Glutamatergic neuron (in vitro differentiated cells): ENCODE results near the gene ZNF691. TPM values are rescaled to one million over a fixed set of nuclear protein-coding genes. Genes with fewer than 3 reads are reported as not detected.
"Not testable (repeated sequence)": the region's sequence is repeated elsewhere in the genome, so short reads cannot be mapped to it uniquely, and the experiment has no call there.

ENCODE experiments used
- DNase-seq: peaks from one replicate; pipeline ENCODE4 v3.0.0; 2022
- H3K27ac Mint-ChIP-seq: one replicate; pipeline ENCODE4 v1.8.0; 2020; ENCODE audit warnings: mild to moderate bottlenecking, mixed read lengths, inconsistent platforms; ENCODE audit not compliant: unreplicated experiment
- H3K27me3 Mint-ChIP-seq: one replicate; pipeline ENCODE4 v1.8.0; 2020; ENCODE audit warnings: mild to moderate bottlenecking, moderate library complexity, mixed read lengths, inconsistent platforms; ENCODE audit not compliant: unreplicated experiment
- H3K36me3 Mint-ChIP-seq: one replicate; pipeline ENCODE4 v1.8.0; 2020; ENCODE audit warnings: mild to moderate bottlenecking, mixed read lengths, inconsistent platforms; ENCODE audit not compliant: unreplicated experiment
- H3K4me1 Mint-ChIP-seq: one replicate; pipeline ENCODE4 v1.8.0; 2020; ENCODE audit warnings: mild to moderate bottlenecking, low read depth, mixed read lengths, inconsistent platforms; ENCODE audit not compliant: unreplicated experiment
- H3K4me3 Mint-ChIP-seq: one replicate; pipeline ENCODE4 v1.8.0; 2020; ENCODE audit warnings: mild to moderate bottlenecking, mixed read lengths, inconsistent platforms; ENCODE audit not compliant: unreplicated experiment
- H3K9me3 Mint-ChIP-seq: one replicate; pipeline ENCODE4 v1.8.0; 2020; ENCODE audit warnings: mild to moderate bottlenecking, moderate library complexity, mixed read lengths, inconsistent platforms; ENCODE audit not compliant: unreplicated experiment
- total RNA-seq: library from RNA; stranded (reverse); fragmentation: NEBNext Ultra II Directional; extraction: Animal tissue kit (Norgen Biotek cat#: 25700); gene quantifications from one replicate; pipeline ENCODE4 v1.2.1, GENCODE V29; 2021; ENCODE audit not compliant: unreplicated experiment
- TF ChIP-seq, protein P1 (sequence below): fragments of 200-600 bp; sonication (generic); IDR thresholded peaks from one replicate; pipeline ENCODE4 v1.5.0; 2021; ENCODE audit not compliant: partially characterized antibody, unreplicated experiment

ZNF691 gene
- total RNA-seq, 1 donor from 2014 or later = 9.5 TPM

- Mint-ChIP-seq H3K9me3 (no peaks in the 10 kb centered on the region), H3K4me1 (peaks cover 5% of the 10 kb centered on the region), H3K27me3 (peaks cover 2% of the 10 kb centered on the region), H3K4me3 (no peak overlapping the region), H3K27ac (no peak overlapping the region), H3K36me3 (peaks cover 24% of the 10 kb centered on the region)
- no peak for DNase-seq
- TF ChIP-seq, protein P1, sequence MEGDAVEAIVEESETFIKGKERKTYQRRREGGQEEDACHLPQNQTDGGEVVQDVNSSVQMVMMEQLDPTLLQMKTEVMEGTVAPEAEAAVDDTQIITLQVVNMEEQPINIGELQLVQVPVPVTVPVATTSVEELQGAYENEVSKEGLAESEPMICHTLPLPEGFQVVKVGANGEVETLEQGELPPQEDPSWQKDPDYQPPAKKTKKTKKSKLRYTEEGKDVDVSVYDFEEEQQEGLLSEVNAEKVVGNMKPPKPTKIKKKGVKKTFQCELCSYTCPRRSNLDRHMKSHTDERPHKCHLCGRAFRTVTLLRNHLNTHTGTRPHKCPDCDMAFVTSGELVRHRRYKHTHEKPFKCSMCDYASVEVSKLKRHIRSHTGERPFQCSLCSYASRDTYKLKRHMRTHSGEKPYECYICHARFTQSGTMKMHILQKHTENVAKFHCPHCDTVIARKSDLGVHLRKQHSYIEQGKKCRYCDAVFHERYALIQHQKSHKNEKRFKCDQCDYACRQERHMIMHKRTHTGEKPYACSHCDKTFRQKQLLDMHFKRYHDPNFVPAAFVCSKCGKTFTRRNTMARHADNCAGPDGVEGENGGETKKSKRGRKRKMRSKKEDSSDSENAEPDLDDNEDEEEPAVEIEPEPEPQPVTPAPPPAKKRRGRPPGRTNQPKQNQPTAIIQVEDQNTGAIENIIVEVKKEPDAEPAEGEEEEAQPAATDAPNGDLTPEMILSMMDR = no peak
These were observed 5.7 kb downstream of the ZNF691 start for GRCh38 chr1:42851960-42852607.

DNA sequence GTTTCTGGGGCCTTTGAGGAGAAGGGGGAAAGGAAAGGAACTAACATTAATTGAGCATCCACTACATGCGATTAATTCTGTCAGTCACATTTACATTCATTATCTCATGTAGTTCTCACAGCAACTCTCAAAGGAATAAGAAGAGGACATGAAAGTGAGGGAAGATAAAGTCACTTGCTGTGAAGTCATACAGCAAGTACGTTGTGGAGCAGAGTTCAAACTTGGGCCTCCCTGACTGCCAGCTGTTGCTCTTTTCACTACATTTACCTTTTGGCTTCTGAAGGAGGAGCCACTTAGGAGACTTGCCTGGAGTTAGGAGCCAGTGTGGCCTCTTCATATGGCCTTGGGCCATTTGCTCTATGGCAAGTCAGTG, 6.2 kb downstream of the ZNF691 start:
- H3K4me1 Mint-ChIP-seq = peaks cover under 1% of the 10 kb centered on the region
- TF ChIP-seq, protein P1 = no peak
- peaks cover 29% of the 10 kb centered on the region for H3K36me3 Mint-ChIP-seq
- no peak overlapping the region for H3K4me3 Mint-ChIP-seq
- no peak overlapping the region for H3K27ac Mint-ChIP-seq
- H3K9me3 Mint-ChIP-seq = peaks cover 1% of the 10 kb centered on the region
- no peak for DNase-seq
- peaks cover 2% of the 10 kb centered on the region for H3K27me3 Mint-ChIP-seq

DNA sequence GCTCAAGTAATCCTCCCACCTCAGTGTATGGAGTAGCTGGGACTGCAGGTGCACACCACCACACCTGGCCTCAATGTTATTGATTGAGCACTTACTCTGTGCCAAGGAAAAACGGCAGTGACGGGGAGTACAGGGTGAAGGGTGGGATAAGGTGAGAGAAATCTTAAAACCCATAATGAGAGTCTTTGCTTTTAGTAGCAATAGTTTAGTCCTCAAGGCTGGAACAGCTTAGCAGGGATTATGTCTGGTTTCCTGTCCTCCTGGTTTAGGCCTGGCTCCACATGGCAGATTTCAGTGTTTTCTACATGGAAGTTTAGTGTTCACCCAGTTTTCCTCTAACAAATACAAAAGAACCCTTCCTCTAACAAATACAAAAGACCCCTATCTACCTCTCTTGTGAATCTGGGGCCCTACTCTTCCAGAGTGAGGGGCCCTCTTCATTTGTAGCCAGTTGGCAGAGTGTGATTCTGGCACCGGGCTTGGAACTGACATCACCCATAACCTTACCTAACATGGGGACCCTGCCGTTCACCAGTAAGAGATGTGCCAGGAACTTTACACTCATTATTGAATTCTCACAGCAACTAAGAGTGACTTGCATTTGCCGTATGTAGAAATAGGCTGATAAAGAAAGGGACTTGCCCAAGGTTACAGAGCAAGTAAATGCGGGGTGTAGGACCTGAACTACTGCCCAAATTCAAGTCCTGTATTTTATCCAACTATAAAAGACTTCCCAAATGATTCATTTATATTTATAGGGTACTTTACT, 6.9 kb downstream of the ZNF691 start:
- TF ChIP-seq, protein P1 = no peak
- no peaks in the 10 kb centered on the region for H3K4me1 Mint-ChIP-seq
- H3K4me3 Mint-ChIP-seq = no peak overlapping the region
- H3K27ac Mint-ChIP-seq = no peak overlapping the region
- H3K27me3 Mint-ChIP-seq = peaks cover 2% of the 10 kb centered on the region
- peaks cover 36% of the 10 kb centered on the region for H3K36me3 Mint-ChIP-seq
- peaks cover 4% of the 10 kb centered on the region for H3K9me3 Mint-ChIP-seq
- DNase-seq = no peak

- peaks cover 47% of the 10 kb centered on the region for H3K36me3 Mint-ChIP-seq
These were observed 10.1 kb downstream of the ZNF691 start for GRCh38 chr1:42856554-42856953.

DNA sequence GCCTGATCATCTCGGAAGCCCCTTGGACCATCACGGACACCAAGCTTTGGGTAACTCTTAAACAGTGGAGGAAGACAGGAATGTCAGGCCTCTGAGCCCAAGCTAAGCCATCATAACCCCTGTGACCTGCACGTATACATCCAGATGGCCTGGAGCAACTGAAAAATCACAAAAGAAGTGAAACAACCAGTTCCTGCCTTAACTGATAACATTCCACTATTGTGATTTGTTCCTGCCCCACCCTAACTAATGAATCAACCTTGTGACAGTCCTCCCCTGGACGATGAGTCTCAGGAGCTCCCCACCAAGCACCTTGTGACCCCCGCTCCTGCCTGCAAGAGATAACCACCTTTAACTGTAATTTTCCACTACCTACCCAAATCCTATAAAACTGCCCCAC, 13.0 kb downstream of the ZNF691 start:
- not testable (repeated sequence) for H3K4me1 Mint-ChIP-seq, H3K27ac Mint-ChIP-seq, H3K4me3 Mint-ChIP-seq, H3K27me3 Mint-ChIP-seq, DNase-seq
- Mint-ChIP-seq H3K36me3 (peaks cover 44% of the 10 kb centered on the region), H3K9me3 (peaks cover 17% of the 10 kb centered on the region)

More at GRCh38 chr1:42856554-42856953, 10.1 kb downstream of the ZNF691 start:
- H3K27ac Mint-ChIP-seq, DNase-seq, H3K4me1 Mint-ChIP-seq, H3K27me3 Mint-ChIP-seq, H3K4me3 Mint-ChIP-seq: not testable (repeated sequence)
- H3K9me3 Mint-ChIP-seq = peaks cover 17% of the 10 kb centered on the region
